H1 (cell line): Measurements from ENCODE around the gene INVS. TPM values are rescaled to one million over a fixed set of nuclear protein-coding genes. Genes with fewer than 3 reads are reported as not detected.

Experiments
- CTCF ChIA-PET: fragments of 300-600 bp; sonication (Branson Sonifier 250); formaldehyde crosslinking; loops from one replicate; lab custom pipeline; 2021; ENCODE audit not compliant: partially characterized antibody; lab: Charles Lee
- POLR2A ChIA-PET: fragments of 300-600 bp; sonication (Branson Sonifier 250); formaldehyde crosslinking; loops from one replicate; lab custom pipeline; 2021; ENCODE audit warnings: inconsistent platforms; ENCODE audit not compliant: partially characterized antibody; lab: Charles Lee
- DNase-seq, 2 experiments: peaks; one replicate each; pipeline versions ENCODE4 v3.0.0 to v3.0.0-alpha.2; 2010 to 2022; ENCODE audit warnings: low spot score in 2 of 2, low read depth in 1 of 2, mixed read lengths in 1 of 2
- FAIRE-seq: peaks from 2 replicates; lab custom pipeline; 2011; peaks lifted over from hg19 to GRCh38; lab: Jason Lieb, UNC
- H2AFZ ChIP-seq: 2 replicates; pipeline ENCODE4 v1.8.1; 2012; ENCODE audit warnings: low read length, inconsistent platforms
- H2AK5ac ChIP-seq: 2 replicates; pipeline ENCODE4 v1.6.1; 2013; ENCODE audit warnings: low read depth, low read length
- H2BK120ac ChIP-seq: replicated peaks from 2 replicates; pipeline ENCODE3; 2013; ENCODE audit warnings: low read depth, low read length, inconsistent platforms
- H2BK12ac ChIP-seq: 2 replicates; pipeline ENCODE4 v1.6.1; 2013; ENCODE audit warnings: low read depth, low read length
- H2BK15ac ChIP-seq: 2 replicates; pipeline ENCODE4 v1.6.1; 2013; ENCODE audit warnings: low read length
- H2BK20ac ChIP-seq: 2 replicates; pipeline ENCODE4 v1.6.1; 2013; ENCODE audit warnings: low read length
- H2BK5ac ChIP-seq: 2 replicates; pipeline ENCODE4 v1.6.1; 2013; ENCODE audit warnings: low read depth, low read length
- H3K14ac ChIP-seq: 2 replicates; pipeline ENCODE4 v1.6.1; 2013; ENCODE audit warnings: inconsistent platforms; ENCODE audit not compliant: insufficient read length
- H3K18ac ChIP-seq: 2 replicates; pipeline ENCODE4 v1.6.1; 2013; ENCODE audit warnings: low read length; ENCODE audit errors: extremely low read depth
- H3K23ac ChIP-seq: 2 replicates; pipeline ENCODE4 v1.6.1; 2013; ENCODE audit warnings: inconsistent platforms; ENCODE audit not compliant: insufficient read length
- H3K23me2 ChIP-seq: 2 replicates; pipeline ENCODE4 v1.6.1; 2013; ENCODE audit warnings: low read depth, low read length
- H3K27ac ChIP-seq: 2 replicates; pipeline ENCODE4 v1.6.1; 2011; ENCODE audit warnings: low read depth, low read length, inconsistent platforms
- H3K27me3 ChIP-seq, 4 experiments: replicated peaks in 1 of 4; 1 replicate in 1 of 4; 2 replicates in 3 of 4; pipeline versions ENCODE4 v1.6.1 to v1.8.1; 2011 to 2013; ENCODE audit warnings: low read length in 3 of 4, mild to moderate bottlenecking in 3 of 4, inconsistent platforms in 2 of 4, mixed read lengths in 2 of 4, moderate library complexity in 1 of 4; ENCODE audit not compliant: control insufficient read depth in 3 of 4, insufficient read depth in 3 of 4; ENCODE audit errors: extremely low read depth in 1 of 4
- H3K36me3 ChIP-seq, 4 experiments: 2 replicates each; pipeline versions ENCODE4 v1.6.1 to v1.8.1; 2011 to 2013; ENCODE audit warnings: mild to moderate bottlenecking in 4 of 4, low read length in 3 of 4, moderate library complexity in 2 of 4, control low read depth in 1 of 4, inconsistent platforms in 1 of 4; ENCODE audit not compliant: insufficient read depth in 4 of 4, control insufficient read depth in 2 of 4
- H3K4ac ChIP-seq: replicated peaks from 2 replicates; pipeline ENCODE3; 2013; ENCODE audit warnings: low read length, low read depth, mixed read lengths, inconsistent platforms; ENCODE audit not compliant: insufficient read length
- H3K4me1 ChIP-seq, 4 experiments: replicated peaks in 1 of 4; 1 replicate in 1 of 4; 2 replicates in 3 of 4; pipeline versions ENCODE4 v1.6.1 to v1.8.1; 2011 to 2013; ENCODE audit warnings: low read length in 3 of 4, inconsistent platforms in 2 of 4, mixed read lengths in 1 of 4; ENCODE audit not compliant: insufficient read depth in 4 of 4, control insufficient read depth in 3 of 4
- H3K4me2 ChIP-seq, 2 experiments: 2 replicates each; pipeline versions ENCODE4 v1.6.1 to v1.8.1; 2011 to 2013; ENCODE audit warnings: low read depth in 2 of 2, low read length in 2 of 2, control low read depth in 1 of 2, inconsistent platforms in 1 of 2, mild to moderate bottlenecking in 1 of 2; ENCODE audit not compliant: insufficient read depth in 1 of 2
- H3K4me3 ChIP-seq, 4 experiments: fragments of 200-600, 300-600 bp in 1 of 4; sonication (generic), shearing (Covaris generic), sonication (Bioruptor Twin) in 1 of 4; 2 replicates each; pipeline versions ENCODE4 v1.5.1 to v1.8.1; 2011 to 2016; ENCODE audit warnings: low read length in 4 of 4, low read depth in 3 of 4, control low read depth in 2 of 4, inconsistent platforms in 2 of 4, mild to moderate bottlenecking in 2 of 4, mixed read lengths in 1 of 4, moderate library complexity in 1 of 4; ENCODE audit not compliant: insufficient read depth in 2 of 4; ENCODE audit errors: extremely low read depth in 1 of 4
- H3K56ac ChIP-seq: replicated peaks from 2 replicates; pipeline ENCODE3; 2013; ENCODE audit warnings: low read depth, mild to moderate bottlenecking, mixed read lengths, low read length, inconsistent platforms; ENCODE audit not compliant: insufficient read length
- H3K79me1 ChIP-seq: 2 replicates; pipeline ENCODE4 v1.6.1; 2013; ENCODE audit warnings: low read depth, low read length, control low read depth
- H3K79me2 ChIP-seq, 2 experiments: 2 replicates each; pipeline versions ENCODE4 v1.6.1 to v1.8.1; 2012 to 2013; ENCODE audit warnings: low read length in 2 of 2, mild to moderate bottlenecking in 2 of 2, inconsistent platforms in 1 of 2; ENCODE audit not compliant: insufficient read depth in 2 of 2, control insufficient read depth in 1 of 2
- H3K9ac ChIP-seq, 4 experiments: replicated peaks in 1 of 4; 1 replicate in 1 of 4; 2 replicates in 3 of 4; pipeline versions ENCODE4 v1.6.1 to v1.8.1; 2011 to 2013; ENCODE audit warnings: low read depth in 3 of 4, low read length in 3 of 4, control low read depth in 2 of 4, mild to moderate bottlenecking in 2 of 4, moderate library complexity in 2 of 4, inconsistent platforms in 1 of 4; ENCODE audit errors: extremely low read depth in 1 of 4
- H3K9me3 ChIP-seq, 2 experiments: 2 replicates each; pipeline versions ENCODE4 v1.6.1 to v1.8.1; 2012 to 2013; ENCODE audit warnings: mild to moderate bottlenecking in 2 of 2, moderate library complexity in 2 of 2, control low read depth in 1 of 2, inconsistent platforms in 1 of 2, low read depth in 1 of 2, low read length in 1 of 2, mixed read lengths in 1 of 2; ENCODE audit not compliant: insufficient read depth in 2 of 2
- H4K20me1 ChIP-seq, 2 experiments: replicated peaks in 1 of 2; 2 replicates each; pipeline versions ENCODE3 to v1.8.1; 2011 to 2013; ENCODE audit warnings: inconsistent platforms in 2 of 2, low read length in 2 of 2, mild to moderate bottlenecking in 1 of 2; ENCODE audit not compliant: insufficient read depth in 2 of 2, control insufficient read depth in 1 of 2
- H4K5ac ChIP-seq: 2 replicates; pipeline ENCODE4 v1.6.1; 2013; ENCODE audit warnings: low read length, low read depth, mixed read lengths, inconsistent platforms; ENCODE audit not compliant: insufficient read length
- H4K8ac ChIP-seq: 2 replicates; pipeline ENCODE4 v1.8.0; 2013; ENCODE audit warnings: mild to moderate bottlenecking, moderate library complexity, low read length, inconsistent platforms; ENCODE audit not compliant: insufficient read depth; ENCODE audit errors: extremely low read depth
- H4K91ac ChIP-seq: replicated peaks from 2 replicates; pipeline ENCODE3; 2013; ENCODE audit warnings: low read length, mixed read lengths, inconsistent platforms; ENCODE audit not compliant: insufficient read length
- CHD1 ChIP-seq: IDR thresholded peaks from 2 replicates; pipeline ENCODE4 v1.6.1; 2012; ENCODE audit warnings: low read depth, low read length, improper control_type of control experiment
- CREB1 ChIP-seq: IDR thresholded peaks from 2 replicates; pipeline ENCODE4 v1.6.1; 2012; ENCODE audit warnings: inconsistent platforms
- EZH2 ChIP-seq: fragments of 200-600 bp; sonication (generic); IDR thresholded peaks from 2 replicates; pipeline ENCODE4 v1.7.1; 2012; ENCODE audit warnings: low read depth, mild to moderate bottlenecking, moderate library complexity, low read length, inconsistent platforms; ENCODE audit not compliant: severe bottlenecking
- JUND ChIP-seq: IDR thresholded peaks from 2 replicates; pipeline ENCODE4 v1.6.1; 2011; ENCODE audit warnings: mild to moderate bottlenecking, improper control_type of control experiment, low read length
- POLR2A ChIP-seq, 2 experiments: IDR thresholded peaks; 1 replicate in 1 of 2; 2 replicates in 1 of 2; pipeline ENCODE4 v1.6.1; 2011; ENCODE audit warnings: low read depth in 2 of 2, low read length in 2 of 2, mild to moderate bottlenecking in 2 of 2; ENCODE audit errors: control extremely low read depth in 1 of 2
- RNF2 ChIP-seq: fragments of 200-900, 300-1000 bp; sonication (generic); IDR thresholded peaks from 2 replicates; pipeline ENCODE4 v1.7.1; 2016; ENCODE audit warnings: borderline replicate concordance, low read depth, mild to moderate bottlenecking, antibody characterized with exemption, low read length; ENCODE audit not compliant: poor library complexity, severe bottlenecking; ENCODE audit errors: missing control alignments
- SIRT6 ChIP-seq: IDR thresholded peaks from one replicate; pipeline ENCODE4 v1.7.1; 2012; ENCODE audit warnings: low read length, inconsistent platforms
- SUZ12 ChIP-seq: fragments of 200-600 bp; sonication (generic); IDR thresholded peaks from 2 replicates; pipeline ENCODE4 v1.6.1; 2012; ENCODE audit warnings: mild to moderate bottlenecking, inconsistent platforms, low read length, moderate library complexity, mixed read lengths
- TAF1 ChIP-seq: IDR thresholded peaks from 2 replicates; pipeline ENCODE4 v1.6.1; 2011; ENCODE audit warnings: mild to moderate bottlenecking, low read depth, low read length
- WGBS, 2 experiments: shearing (Covaris generic) in 1 of 2; methylation state at CpG; one replicate each; pipeline versions ENCODE4 v1.1.6 to v1.1.7; 2013 to 2015; ENCODE audit warnings: low lambda C conversion rate in 2 of 2, mixed read lengths in 2 of 2, inconsistent platforms in 1 of 2, low coverage in 1 of 2, missing lambda C conversion rate in 1 of 2; ENCODE audit not compliant: insufficient replicate concordance in 2 of 2, insufficient coverage in 1 of 2, insufficient read length in 1 of 2; ENCODE audit errors: extremely low coverage in 1 of 2, missing lambda C conversion rate in 1 of 2; 5-methylcytosine and 5-hydroxymethylcytosine counted together
- polyA plus RNA-seq, 7 experiments: library from polyadenylated mRNA; depleted of rRNA in 3 of 7; stranded (reverse) in 5 of 7; unstranded in 2 of 7; fragments of >200 nt in 5 of 7; fragments of 200-250 nt in 2 of 7; gene quantifications; 1 replicate in 5 of 7; 2 replicates in 1 of 7; 4 replicates in 1 of 7; pipeline versions ENCODE4 v1.2.1 to v1.2.3, GENCODE V29; 2011 to 2013; ENCODE audit warnings: missing spikeins in 2 of 7, mixed read lengths in 2 of 7
- total RNA-seq: library from RNA; stranded (reverse); fragmentation: NEBNext Ultra II Directional; extraction: Animal tissue kit (Norgen Biotek cat#: 25700); gene quantifications from 2 replicates; pipeline ENCODE4 v1.2.1, GENCODE V29; 2021
- TF ChIP-seq, protein P1 (sequence below), 3 experiments: IDR thresholded peaks; 1 replicate in 2 of 3; 2 replicates in 1 of 3; pipeline versions ENCODE4 v1.5.1 to v1.6.1; 2011; ENCODE audit warnings: low read length in 3 of 3, mild to moderate bottlenecking in 3 of 3, inconsistent platforms in 2 of 3, low read depth in 1 of 3, moderate library complexity in 1 of 3; ENCODE audit not compliant: insufficient read depth in 1 of 3; ENCODE audit errors: control extremely low read depth in 1 of 3
- TF ChIP-seq, protein P2 (sequence below): IDR thresholded peaks from 2 replicates; pipeline ENCODE4 v1.6.1; 2011; ENCODE audit warnings: low read depth, mild to moderate bottlenecking, low read length; ENCODE audit not compliant: insufficient read depth

The INVS gene
- total and polyA plus RNA-seq, 2 of the 8 experiments (the other 6 are each of a cell fraction or from before 2014, with no cell fraction given), result 4.1 to 6.9 TPM

- Histone ChIP-seq H3K23ac (no peak overlapping the region), H3K27ac (no peak overlapping the region), H2BK5ac (no peak overlapping the region), H3K56ac (no peak overlapping the region), H3K79me1 (no peaks in the 10 kb centered on the region), H3K4me3 (no peak overlapping the region), H3K4ac (no peak overlapping the region), H2BK12ac (no peak overlapping the region), H3K36me3 (no peaks in the 10 kb centered on the region; a peak in 1 of 8 replicates), H3K27me3 (no peaks in the 10 kb centered on the region), H2AK5ac (no peak overlapping the region), H4K91ac (no peak overlapping the region), H3K9ac (no peak overlapping the region), H4K20me1 (no peaks in the 10 kb centered on the region), H2BK120ac (no peak overlapping the region), H3K23me2 (no peaks in the 10 kb centered on the region), H3K4me2 (no peak overlapping the region), H3K79me2 (no peaks in the 10 kb centered on the region), H3K9me3 (peaks cover 0 to 3% of the 10 kb centered on the region in 2 experiments; a peak in 1 of 4 replicates), H2BK20ac (no peak overlapping the region), H3K18ac (no peak overlapping the region), H2AFZ (no peak overlapping the region), H4K5ac (no peak overlapping the region), H4K8ac (no peak overlapping the region), H3K14ac (no peak overlapping the region), H2BK15ac (no peak overlapping the region), H3K4me1 (no peaks in the 10 kb centered on the region)
- no peak for DNase-seq
- POLR2A ChIA-PET, result no interaction called here
- CTCF ChIA-PET, result interaction anchor here (1.4 kb wide), 1 partner anchor 96 kb away, joined by 3 read pairs; no protein-coding TSS in a partner anchor
- WGBS, 2 experiments, result 78% methylated on average over 4 of the region's 4 CpGs; no CpG with 5 or more reads in 1 of the 2 experiments
- FAIRE-seq, result no peak
- TF ChIP-seq CREB1, result no peak
- TF ChIP-seq, protein P1, sequence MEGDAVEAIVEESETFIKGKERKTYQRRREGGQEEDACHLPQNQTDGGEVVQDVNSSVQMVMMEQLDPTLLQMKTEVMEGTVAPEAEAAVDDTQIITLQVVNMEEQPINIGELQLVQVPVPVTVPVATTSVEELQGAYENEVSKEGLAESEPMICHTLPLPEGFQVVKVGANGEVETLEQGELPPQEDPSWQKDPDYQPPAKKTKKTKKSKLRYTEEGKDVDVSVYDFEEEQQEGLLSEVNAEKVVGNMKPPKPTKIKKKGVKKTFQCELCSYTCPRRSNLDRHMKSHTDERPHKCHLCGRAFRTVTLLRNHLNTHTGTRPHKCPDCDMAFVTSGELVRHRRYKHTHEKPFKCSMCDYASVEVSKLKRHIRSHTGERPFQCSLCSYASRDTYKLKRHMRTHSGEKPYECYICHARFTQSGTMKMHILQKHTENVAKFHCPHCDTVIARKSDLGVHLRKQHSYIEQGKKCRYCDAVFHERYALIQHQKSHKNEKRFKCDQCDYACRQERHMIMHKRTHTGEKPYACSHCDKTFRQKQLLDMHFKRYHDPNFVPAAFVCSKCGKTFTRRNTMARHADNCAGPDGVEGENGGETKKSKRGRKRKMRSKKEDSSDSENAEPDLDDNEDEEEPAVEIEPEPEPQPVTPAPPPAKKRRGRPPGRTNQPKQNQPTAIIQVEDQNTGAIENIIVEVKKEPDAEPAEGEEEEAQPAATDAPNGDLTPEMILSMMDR (IDR thresholded peaks at IDR 0.05; ENCODE audit: control extremely low read depth in 1 of 3, insufficient read depth in 1 of 3, low read depth in 1 of 3, low read length in 3 of 3), result no peak
- TF ChIP-seq CHD1, result no peak
- TF ChIP-seq RNF2, result no peak
- no peak for TF ChIP-seq SUZ12
- TF ChIP-seq EZH2, result no peak
- TF ChIP-seq, protein P2, sequence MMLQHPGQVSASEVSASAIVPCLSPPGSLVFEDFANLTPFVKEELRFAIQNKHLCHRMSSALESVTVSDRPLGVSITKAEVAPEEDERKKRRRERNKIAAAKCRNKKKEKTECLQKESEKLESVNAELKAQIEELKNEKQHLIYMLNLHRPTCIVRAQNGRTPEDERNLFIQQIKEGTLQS, result no peak
- no peak for TF ChIP-seq JUND
- TF ChIP-seq SIRT6, result no peak
- TF ChIP-seq POLR2A (IDR thresholded peaks at IDR 0.05; ENCODE audit: control extremely low read depth in 1 of 2, low read depth in 2 of 2, low read length in 2 of 2), result no peak
- no peak for TF ChIP-seq TAF1
Observed at GRCh38 chr9:100228352-100228869, 129.4 kb downstream of the INVS start.
